IMR-90 (cell line): ENCODE data around the gene TRAPPC2B. TPM values are rescaled to one million over a fixed set of nuclear protein-coding genes. Genes with fewer than 3 reads are reported as not detected.

Experiments
- ATAC-seq: fragments of 200-7000 bp; cut with Tn5 transposase; 2 replicates; pipeline ENCODE4 v1.9.1; 2020; ENCODE audit warnings: low read depth, mild to moderate bottlenecking, moderate library complexity
- BruUV-seq: library from RNA; stranded (reverse); fragments of 400-500 nt; replicated peaks from 2 replicates; lab custom pipeline; 2021; lab: Mats Ljungman, UMichigan
- CTCF ChIA-PET: fragments of 300-600 bp; formaldehyde crosslinking; extraction: SDS; loops from one replicate; lab custom pipeline; 2021; ENCODE audit warnings: antibody characterized with exemption; lab: Yijun Ruan, JAX
- POLR2A ChIA-PET: fragments of 300-600 bp; sonication (Branson Sonifier 250); formaldehyde crosslinking; loops from one replicate; lab custom pipeline; 2022; ENCODE audit warnings: antibody characterized with exemption; ENCODE audit not compliant: unreplicated experiment; lab: Charles Lee
- DNase-seq: peaks from one replicate; pipeline ENCODE4 v3.0.0; 2013
- H2AFZ ChIP-seq: replicated peaks from 2 replicates; pipeline ENCODE3; 2013; ENCODE audit warnings: low read length, mild to moderate bottlenecking; ENCODE audit not compliant: poor library complexity
- H2AK5ac ChIP-seq: 2 replicates; pipeline ENCODE4 v1.6.1; 2013; ENCODE audit warnings: low read depth, low read length, inconsistent platforms
- H2AK9ac ChIP-seq: replicated peaks from 2 replicates; pipeline ENCODE3; 2013; ENCODE audit warnings: mild to moderate bottlenecking, low read depth, low read length, moderate library complexity; ENCODE audit not compliant: poor library complexity
- H2BK120ac ChIP-seq: 2 replicates; pipeline ENCODE4 v1.6.1; 2013; ENCODE audit warnings: low read depth, low read length, inconsistent platforms
- H2BK15ac ChIP-seq: 3 replicates; pipeline ENCODE4 v1.6.1; 2013; ENCODE audit warnings: low read depth, low read length, inconsistent platforms
- H2BK20ac ChIP-seq: 2 replicates; pipeline ENCODE4 v1.6.1; 2013; ENCODE audit warnings: low read depth, mild to moderate bottlenecking, inconsistent platforms, low read length, moderate library complexity
- H2BK5ac ChIP-seq: 2 replicates; pipeline ENCODE4 v1.6.1; 2013; ENCODE audit warnings: mild to moderate bottlenecking, low read depth, low read length, inconsistent platforms; ENCODE audit not compliant: poor library complexity, severe bottlenecking
- H3K14ac ChIP-seq: replicated peaks from 2 replicates; pipeline ENCODE4 v1.6.1; 2013; ENCODE audit warnings: low read depth, low read length, inconsistent platforms
- H3K18ac ChIP-seq: 2 replicates; pipeline ENCODE4 v1.6.1; 2013; ENCODE audit warnings: low read depth, low read length, control low read depth
- H3K23ac ChIP-seq: 2 replicates; pipeline ENCODE4 v1.6.1; 2013; ENCODE audit warnings: low read depth, low read length, inconsistent platforms
- H3K27ac ChIP-seq: 2 replicates; pipeline ENCODE4 v1.5.1; 2013; ENCODE audit warnings: mild to moderate bottlenecking, control low read depth, low read length; ENCODE audit not compliant: insufficient read depth
- H3K27me3 ChIP-seq: 2 replicates; pipeline ENCODE4 v1.6.1; 2013; ENCODE audit warnings: low read length; ENCODE audit not compliant: control insufficient read depth, insufficient read depth
- H3K36me3 ChIP-seq: 2 replicates; pipeline ENCODE4 v1.6.1; 2013; ENCODE audit warnings: low read length, mixed read lengths; ENCODE audit not compliant: control insufficient read depth, insufficient read depth
- H3K4ac ChIP-seq: 2 replicates; pipeline ENCODE4 v1.6.1; 2013; ENCODE audit warnings: low read depth, low read length, inconsistent platforms
- H3K4me1 ChIP-seq: 2 replicates; pipeline ENCODE4 v1.6.1; 2013; ENCODE audit warnings: low read length, mixed read lengths; ENCODE audit not compliant: control insufficient read depth, insufficient read depth
- H3K4me2 ChIP-seq: 2 replicates; pipeline ENCODE4 v1.6.1; 2013; ENCODE audit warnings: low read depth, mild to moderate bottlenecking, control low read depth, low read length, moderate library complexity
- H3K4me3 ChIP-seq: 2 replicates; pipeline ENCODE4 v1.5.1; 2013; ENCODE audit warnings: low read depth, mild to moderate bottlenecking, control low read depth, low read length, moderate library complexity; ENCODE audit not compliant: insufficient read depth
- H3K56ac ChIP-seq: 2 replicates; pipeline ENCODE4 v1.6.1; 2013; ENCODE audit warnings: low read length, inconsistent platforms; ENCODE audit not compliant: insufficient read depth; ENCODE audit errors: extremely low read depth
- H3K79me1 ChIP-seq, 2 experiments: 2 replicates each; pipeline ENCODE4 v1.6.1; 2013; ENCODE audit warnings: low read length in 2 of 2, inconsistent platforms in 1 of 2, low read depth in 1 of 2
- H3K9ac ChIP-seq: 2 replicates; pipeline ENCODE4 v1.6.1; 2013; ENCODE audit warnings: low read depth, low read length, control low read depth
- H3K9me1 ChIP-seq: 2 replicates; pipeline ENCODE4 v1.6.1; 2013; ENCODE audit warnings: low read length, inconsistent platforms; ENCODE audit not compliant: insufficient read depth
- H3K9me3 ChIP-seq: 2 replicates; pipeline ENCODE4 v1.6.1; 2013; ENCODE audit warnings: low read length; ENCODE audit not compliant: control insufficient read depth, insufficient read depth
- H4K20me1 ChIP-seq: 2 replicates; pipeline ENCODE4 v1.6.1; 2013; ENCODE audit warnings: low read length, inconsistent platforms; ENCODE audit not compliant: insufficient read depth
- H4K5ac ChIP-seq: 2 replicates; pipeline ENCODE4 v1.6.1; 2013; ENCODE audit warnings: mild to moderate bottlenecking, low read depth, low read length, control low read depth
- H4K8ac ChIP-seq, 2 experiments: 2 replicates each; pipeline ENCODE4 v1.6.1; 2013; ENCODE audit warnings: low read depth in 2 of 2, low read length in 2 of 2, control low read depth in 1 of 2, inconsistent platforms in 1 of 2
- H4K91ac ChIP-seq: 2 replicates; pipeline ENCODE4 v1.6.1; 2013; ENCODE audit warnings: low read depth, low read length, inconsistent platforms; ENCODE audit not compliant: insufficient read depth
- BHLHE40 ChIP-seq: fragments of 150-350 bp; IDR thresholded peaks from 2 replicates; pipeline ENCODE4 v1.6.1; 2016; ENCODE audit warnings: mild to moderate bottlenecking, low read depth, low read length
- CEBPB ChIP-seq: IDR thresholded peaks from 2 replicates; pipeline ENCODE4 v1.6.1; 2012; ENCODE audit warnings: low read depth, low read length, improper control_type of control experiment
- CHD1 ChIP-seq: IDR thresholded peaks from 2 replicates; pipeline ENCODE4 v1.6.1; 2012; ENCODE audit warnings: low read depth, low read length, improper control_type of control experiment
- FOS ChIP-seq: fragments of 150-350 bp; IDR thresholded peaks from 2 replicates; pipeline ENCODE4 v1.6.1; 2016; ENCODE audit warnings: low read depth, low read length
- MAFK ChIP-seq: IDR thresholded peaks from 2 replicates; pipeline ENCODE4 v1.6.1; 2012; ENCODE audit warnings: low read depth, low read length, improper control_type of control experiment
- MAZ ChIP-seq: IDR thresholded peaks from 2 replicates; pipeline ENCODE4 v1.6.1; 2012; ENCODE audit warnings: low read depth, mild to moderate bottlenecking, low read length, improper control_type of control experiment, moderate library complexity, borderline replicate concordance
- MXI1 ChIP-seq: IDR thresholded peaks from 2 replicates; pipeline ENCODE4 v1.6.1; 2012; ENCODE audit warnings: low read depth, mild to moderate bottlenecking, low read length, moderate library complexity, borderline replicate concordance
- NFE2L2 ChIP-seq: fragments of 150-350 bp; IDR thresholded peaks from 2 replicates; pipeline ENCODE4 v1.6.1; 2016; ENCODE audit warnings: low read depth, mild to moderate bottlenecking, low read length
- RAD21 ChIP-seq: IDR thresholded peaks from 2 replicates; pipeline ENCODE4 v1.6.1; 2012; ENCODE audit warnings: low read length, improper control_type of control experiment
- RCOR1 ChIP-seq: IDR thresholded peaks from 2 replicates; pipeline ENCODE4 v1.6.1; 2012; ENCODE audit warnings: mild to moderate bottlenecking, low read length, improper control_type of control experiment; ENCODE audit not compliant: insufficient replicate concordance
- RFX5 ChIP-seq: IDR thresholded peaks from 2 replicates; pipeline ENCODE4 v1.8.0; 2012; ENCODE audit warnings: low read depth, mild to moderate bottlenecking, low read length, moderate library complexity
- SMC3 ChIP-seq: fragments of 150-350 bp; IDR thresholded peaks from 2 replicates; pipeline ENCODE4 v1.6.1; 2016; ENCODE audit warnings: low read depth, mild to moderate bottlenecking, antibody characterized with exemption, low read length, moderate library complexity
- USF2 ChIP-seq: fragments of 150-350 bp; IDR thresholded peaks from 2 replicates; pipeline ENCODE4 v1.6.1; 2017; ENCODE audit warnings: mild to moderate bottlenecking, antibody characterized with exemption, low read length, low read depth
- WGBS, 2 experiments: methylation state at CpG; one replicate each; pipeline versions ENCODE4 v1.1.5 to v1.1.7; 2013; ENCODE audit warnings: missing lambda C conversion rate in 2 of 2; ENCODE audit not compliant: insufficient read length in 1 of 2; ENCODE audit errors: extremely low coverage in 2 of 2; 5-methylcytosine and 5-hydroxymethylcytosine counted together
- dilution Hi-C: fragments of 300-500 bp; cut with HindIII; formaldehyde crosslinking; loops from one replicate; pipeline ENCODE4 v1.14.3; 2018; ENCODE audit warnings: low sequenced_read_pairs; ENCODE audit not compliant: unreplicated experiment
- in situ Hi-C: fragments of 300-500 bp; cut with MboI; formaldehyde crosslinking; loops from 3 replicates; pipeline ENCODE4 v1.14.3; 2019; ENCODE audit warnings: low sequenced_read_pairs, inconsistent platforms, mixed read lengths
- intact Hi-C: fragments of 100-400 bp; cut with micrococcal nuclease; formaldehyde crosslinking; loops from 2 replicates; pipeline ENCODE4 v1.10.0; 2022
- polyA plus RNA-seq, 3 experiments: library from polyadenylated mRNA; depleted of rRNA; stranded (reverse); fragments of >200 nt; gene quantifications; 2 replicates each; pipeline ENCODE4 v1.2.3, GENCODE V29; 2012; ENCODE audit warnings: low replicate concordance in 1 of 3
- total RNA-seq: library from RNA; depleted of rRNA; stranded (reverse); fragments of >200 nt; gene quantifications from 2 replicates; pipeline ENCODE4 v1.2.3, GENCODE V29; 2012
- TF ChIP-seq, protein P1 (sequence below): fragments of 150-350 bp; IDR thresholded peaks from 2 replicates; pipeline ENCODE4 v1.6.1; 2016; ENCODE audit warnings: low read depth, mild to moderate bottlenecking, low read length, moderate library complexity, borderline replicate concordance

The TRAPPC2B gene
- total and polyA plus RNA-seq, 2 of the 4 experiments (the other 2 are of a cell fraction), result 14.9 to 20.4 TPM

GRCh38 chr19:57389194-57389729 lies 25.9 kb downstream of the TRAPPC2B start:
- H4K91ac ChIP-seq, result peak overlapping the region; percentile 72
- H3K4me3 ChIP-seq, result peak overlapping the region; percentile 16; the same call in 1 of the 2 replicates
- peaks cover 7% of the 10 kb centered on the region for H3K36me3 ChIP-seq
- intact Hi-C loops, result no loop called here
- peak overlapping the region; percentile 18; the same call in 1 of the 2 replicates for H3K9ac ChIP-seq
- ChIA-PET CTCF (interaction anchor here (0.7 to 1.0 kb wide), 2 partner anchors 16 to 22 kb away, joined by 3 to 4 read pairs; no protein-coding TSS in a partner anchor), POLR2A (interaction anchor here (0.5 to 1.0 kb wide), 2 partner anchors 26 to 285 kb away, joined by 3 read pairs; no protein-coding TSS in a partner anchor)
- peak overlapping the region; percentile 17 for H3K27ac ChIP-seq
- dilution Hi-C loops, result no loop called here
- no peaks in the 10 kb centered on the region for H3K27me3 ChIP-seq
- BruUV-seq, result no TSS peak
- H3K9me1 ChIP-seq, result no peaks in the 10 kb centered on the region
- H4K5ac ChIP-seq, result peak overlapping the region; percentile 93
- peaks cover 4% of the 10 kb centered on the region; the same call in 1 of the 2 replicates for H4K20me1 ChIP-seq
- H2BK20ac ChIP-seq, result peak overlapping the region; percentile 16; the same call in 1 of the 2 replicates
- peak overlapping the region; percentile 98 for H4K8ac ChIP-seq
- peak overlapping the region; percentile 11; the same call in 1 of the 2 replicates for H3K18ac ChIP-seq
- H3K79me1 ChIP-seq, result peaks cover 4 to 26% of the 10 kb centered on the region in 2 experiments; a peak in 3 of 4 replicates
- H3K14ac ChIP-seq, result peak overlapping the region; percentile 65
- peak overlapping the region; percentile 7; the same call in 1 of the 2 replicates for H3K23ac ChIP-seq
- H3K9me3 ChIP-seq, result no peaks in the 10 kb centered on the region
- peak overlapping the region; percentile 96 for H2BK15ac ChIP-seq
- peak overlapping the region; percentile 95 for H2AFZ ChIP-seq
- ATAC-seq (no peak), DNase-seq (no peak)
- peak overlapping the region; percentile 34 for H3K4me2 ChIP-seq
- peak overlapping the region; percentile 43 for H3K4ac ChIP-seq
- peaks cover 2% of the 10 kb centered on the region; the same call in 1 of the 2 replicates for H3K4me1 ChIP-seq
- H3K56ac ChIP-seq, result peak overlapping the region; percentile 65; the same call in 1 of the 2 replicates
- TF ChIP-seq BHLHE40, result no peak
- TF ChIP-seq, protein P1, sequence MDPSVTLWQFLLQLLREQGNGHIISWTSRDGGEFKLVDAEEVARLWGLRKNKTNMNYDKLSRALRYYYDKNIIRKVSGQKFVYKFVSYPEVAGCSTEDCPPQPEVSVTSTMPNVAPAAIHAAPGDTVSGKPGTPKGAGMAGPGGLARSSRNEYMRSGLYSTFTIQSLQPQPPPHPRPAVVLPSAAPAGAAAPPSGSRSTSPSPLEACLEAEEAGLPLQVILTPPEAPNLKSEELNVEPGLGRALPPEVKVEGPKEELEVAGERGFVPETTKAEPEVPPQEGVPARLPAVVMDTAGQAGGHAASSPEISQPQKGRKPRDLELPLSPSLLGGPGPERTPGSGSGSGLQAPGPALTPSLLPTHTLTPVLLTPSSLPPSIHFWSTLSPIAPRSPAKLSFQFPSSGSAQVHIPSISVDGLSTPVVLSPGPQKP, result peak; percentile 94; the same call in 1 of the 2 replicates
- TF ChIP-seq MAFK, result no peak
- no peak for TF ChIP-seq NFE2L2
- TF ChIP-seq RCOR1, result no peak
- TF ChIP-seq CHD1, result no peak
- TF ChIP-seq RAD21, result no peak
- TF ChIP-seq FOS, result no peak
- no peak for TF ChIP-seq CEBPB
- no peak for TF ChIP-seq SMC3
- no peak for TF ChIP-seq MXI1
- TF ChIP-seq USF2, result no peak
- TF ChIP-seq RFX5, result no peak
- TF ChIP-seq MAZ, result peak; percentile 92
- no peak overlapping the region for H2AK9ac ChIP-seq
- peak overlapping the region; percentile 47; the same call in 1 of the 2 replicates for H2AK5ac ChIP-seq
- H2BK120ac ChIP-seq, result peak overlapping the region; percentile 27
- peak overlapping the region; percentile 67 for H2BK5ac ChIP-seq
- WGBS, 2 experiments, result 0% methylated on average over 3 of the region's 11 CpGs; no CpG with 5 or more reads in 1 of the 2 experiments
- in situ Hi-C loops, result loop anchor here (25.0 kb wide), 1 partner anchor 977 kb away; the partner anchor contains the start of gene ZNF583
